ENCODE data around the gene MAN2A1. TPM values are rescaled to one million over a fixed set of nuclear protein-coding genes. Genes with fewer than 3 reads are reported as not detected.

Gene MAN2A1
- total and polyA plus RNA-seq, 2 experiments from 2014 or later = 32.5 to 129 TPM

DNA sequence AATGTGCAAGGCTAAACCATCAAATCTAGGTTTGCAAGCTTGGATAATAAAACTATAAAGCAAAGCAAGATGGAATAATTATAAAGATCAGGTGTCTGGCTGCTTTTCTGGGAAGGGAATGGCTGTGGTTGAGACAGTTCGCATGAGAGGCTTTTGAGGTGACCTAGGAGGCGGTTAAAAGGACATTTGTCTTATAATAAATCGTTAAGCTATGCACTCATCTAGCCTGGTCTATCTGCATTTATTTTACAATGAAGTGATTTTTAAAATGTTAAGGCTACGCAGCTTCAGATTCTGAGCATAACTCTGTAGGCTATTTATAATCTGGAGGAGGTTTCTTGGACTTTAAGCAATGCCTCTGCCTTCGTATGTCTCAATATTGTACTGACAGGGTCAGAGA is 29.4 kb upstream of the MAN2A1 start:
- Histone ChIP-seq H3K4me1 (ENCODE audit: insufficient read depth) (no peaks in the 10 kb centered on the region), H3F3A (replicated peaks; ENCODE audit: low read depth) (no peaks in the 10 kb centered on the region), H3K36me3 (ENCODE audit: insufficient read depth) (no peaks in the 10 kb centered on the region), H3K79me2 (replicated peaks; ENCODE audit: insufficient read depth) (no peaks in the 10 kb centered on the region), H3K4me3 (no peak overlapping the region), H3K9me2 (ENCODE audit: insufficient read depth) (no peaks in the 10 kb centered on the region), H4K20me1 (replicated peaks; ENCODE audit: insufficient read depth) (no peaks in the 10 kb centered on the region), H3K27me3 (ENCODE audit: insufficient read depth) (no peaks in the 10 kb centered on the region), H3K27ac (ENCODE audit: low read depth) (no peak overlapping the region), H3K4me2 (no peak overlapping the region), H2AFZ (no peak overlapping the region)
- H3K4me3 Mint-ChIP-seq = no peak overlapping the region
- no peak overlapping the region for H3K27ac Mint-ChIP-seq
- no peak for TF ChIP-seq JUNB (IDR thresholded peaks at IDR 0.05; ENCODE audit: unreplicated experiment)
- TF ChIP-seq, protein P1, sequence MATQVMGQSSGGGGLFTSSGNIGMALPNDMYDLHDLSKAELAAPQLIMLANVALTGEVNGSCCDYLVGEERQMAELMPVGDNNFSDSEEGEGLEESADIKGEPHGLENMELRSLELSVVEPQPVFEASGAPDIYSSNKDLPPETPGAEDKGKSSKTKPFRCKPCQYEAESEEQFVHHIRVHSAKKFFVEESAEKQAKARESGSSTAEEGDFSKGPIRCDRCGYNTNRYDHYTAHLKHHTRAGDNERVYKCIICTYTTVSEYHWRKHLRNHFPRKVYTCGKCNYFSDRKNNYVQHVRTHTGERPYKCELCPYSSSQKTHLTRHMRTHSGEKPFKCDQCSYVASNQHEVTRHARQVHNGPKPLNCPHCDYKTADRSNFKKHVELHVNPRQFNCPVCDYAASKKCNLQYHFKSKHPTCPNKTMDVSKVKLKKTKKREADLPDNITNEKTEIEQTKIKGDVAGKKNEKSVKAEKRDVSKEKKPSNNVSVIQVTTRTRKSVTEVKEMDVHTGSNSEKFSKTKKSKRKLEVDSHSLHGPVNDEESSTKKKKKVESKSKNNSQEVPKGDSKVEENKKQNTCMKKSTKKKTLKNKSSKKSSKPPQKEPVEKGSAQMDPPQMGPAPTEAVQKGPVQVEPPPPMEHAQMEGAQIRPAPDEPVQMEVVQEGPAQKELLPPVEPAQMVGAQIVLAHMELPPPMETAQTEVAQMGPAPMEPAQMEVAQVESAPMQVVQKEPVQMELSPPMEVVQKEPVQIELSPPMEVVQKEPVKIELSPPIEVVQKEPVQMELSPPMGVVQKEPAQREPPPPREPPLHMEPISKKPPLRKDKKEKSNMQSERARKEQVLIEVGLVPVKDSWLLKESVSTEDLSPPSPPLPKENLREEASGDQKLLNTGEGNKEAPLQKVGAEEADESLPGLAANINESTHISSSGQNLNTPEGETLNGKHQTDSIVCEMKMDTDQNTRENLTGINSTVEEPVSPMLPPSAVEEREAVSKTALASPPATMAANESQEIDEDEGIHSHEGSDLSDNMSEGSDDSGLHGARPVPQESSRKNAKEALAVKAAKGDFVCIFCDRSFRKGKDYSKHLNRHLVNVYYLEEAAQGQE (IDR thresholded peaks at IDR 0.05; ENCODE audit: unreplicated experiment) = no peak
- TF ChIP-seq ZNF331 (CRISPR knock-in tag; IDR thresholded peaks at IDR 0.05; ENCODE audit: low read depth) = no peak
- no peak for TF ChIP-seq EZH2 (IDR thresholded peaks at IDR 0.05; ENCODE audit: low read depth, unreplicated experiment)
- TF ChIP-seq, protein P2, sequence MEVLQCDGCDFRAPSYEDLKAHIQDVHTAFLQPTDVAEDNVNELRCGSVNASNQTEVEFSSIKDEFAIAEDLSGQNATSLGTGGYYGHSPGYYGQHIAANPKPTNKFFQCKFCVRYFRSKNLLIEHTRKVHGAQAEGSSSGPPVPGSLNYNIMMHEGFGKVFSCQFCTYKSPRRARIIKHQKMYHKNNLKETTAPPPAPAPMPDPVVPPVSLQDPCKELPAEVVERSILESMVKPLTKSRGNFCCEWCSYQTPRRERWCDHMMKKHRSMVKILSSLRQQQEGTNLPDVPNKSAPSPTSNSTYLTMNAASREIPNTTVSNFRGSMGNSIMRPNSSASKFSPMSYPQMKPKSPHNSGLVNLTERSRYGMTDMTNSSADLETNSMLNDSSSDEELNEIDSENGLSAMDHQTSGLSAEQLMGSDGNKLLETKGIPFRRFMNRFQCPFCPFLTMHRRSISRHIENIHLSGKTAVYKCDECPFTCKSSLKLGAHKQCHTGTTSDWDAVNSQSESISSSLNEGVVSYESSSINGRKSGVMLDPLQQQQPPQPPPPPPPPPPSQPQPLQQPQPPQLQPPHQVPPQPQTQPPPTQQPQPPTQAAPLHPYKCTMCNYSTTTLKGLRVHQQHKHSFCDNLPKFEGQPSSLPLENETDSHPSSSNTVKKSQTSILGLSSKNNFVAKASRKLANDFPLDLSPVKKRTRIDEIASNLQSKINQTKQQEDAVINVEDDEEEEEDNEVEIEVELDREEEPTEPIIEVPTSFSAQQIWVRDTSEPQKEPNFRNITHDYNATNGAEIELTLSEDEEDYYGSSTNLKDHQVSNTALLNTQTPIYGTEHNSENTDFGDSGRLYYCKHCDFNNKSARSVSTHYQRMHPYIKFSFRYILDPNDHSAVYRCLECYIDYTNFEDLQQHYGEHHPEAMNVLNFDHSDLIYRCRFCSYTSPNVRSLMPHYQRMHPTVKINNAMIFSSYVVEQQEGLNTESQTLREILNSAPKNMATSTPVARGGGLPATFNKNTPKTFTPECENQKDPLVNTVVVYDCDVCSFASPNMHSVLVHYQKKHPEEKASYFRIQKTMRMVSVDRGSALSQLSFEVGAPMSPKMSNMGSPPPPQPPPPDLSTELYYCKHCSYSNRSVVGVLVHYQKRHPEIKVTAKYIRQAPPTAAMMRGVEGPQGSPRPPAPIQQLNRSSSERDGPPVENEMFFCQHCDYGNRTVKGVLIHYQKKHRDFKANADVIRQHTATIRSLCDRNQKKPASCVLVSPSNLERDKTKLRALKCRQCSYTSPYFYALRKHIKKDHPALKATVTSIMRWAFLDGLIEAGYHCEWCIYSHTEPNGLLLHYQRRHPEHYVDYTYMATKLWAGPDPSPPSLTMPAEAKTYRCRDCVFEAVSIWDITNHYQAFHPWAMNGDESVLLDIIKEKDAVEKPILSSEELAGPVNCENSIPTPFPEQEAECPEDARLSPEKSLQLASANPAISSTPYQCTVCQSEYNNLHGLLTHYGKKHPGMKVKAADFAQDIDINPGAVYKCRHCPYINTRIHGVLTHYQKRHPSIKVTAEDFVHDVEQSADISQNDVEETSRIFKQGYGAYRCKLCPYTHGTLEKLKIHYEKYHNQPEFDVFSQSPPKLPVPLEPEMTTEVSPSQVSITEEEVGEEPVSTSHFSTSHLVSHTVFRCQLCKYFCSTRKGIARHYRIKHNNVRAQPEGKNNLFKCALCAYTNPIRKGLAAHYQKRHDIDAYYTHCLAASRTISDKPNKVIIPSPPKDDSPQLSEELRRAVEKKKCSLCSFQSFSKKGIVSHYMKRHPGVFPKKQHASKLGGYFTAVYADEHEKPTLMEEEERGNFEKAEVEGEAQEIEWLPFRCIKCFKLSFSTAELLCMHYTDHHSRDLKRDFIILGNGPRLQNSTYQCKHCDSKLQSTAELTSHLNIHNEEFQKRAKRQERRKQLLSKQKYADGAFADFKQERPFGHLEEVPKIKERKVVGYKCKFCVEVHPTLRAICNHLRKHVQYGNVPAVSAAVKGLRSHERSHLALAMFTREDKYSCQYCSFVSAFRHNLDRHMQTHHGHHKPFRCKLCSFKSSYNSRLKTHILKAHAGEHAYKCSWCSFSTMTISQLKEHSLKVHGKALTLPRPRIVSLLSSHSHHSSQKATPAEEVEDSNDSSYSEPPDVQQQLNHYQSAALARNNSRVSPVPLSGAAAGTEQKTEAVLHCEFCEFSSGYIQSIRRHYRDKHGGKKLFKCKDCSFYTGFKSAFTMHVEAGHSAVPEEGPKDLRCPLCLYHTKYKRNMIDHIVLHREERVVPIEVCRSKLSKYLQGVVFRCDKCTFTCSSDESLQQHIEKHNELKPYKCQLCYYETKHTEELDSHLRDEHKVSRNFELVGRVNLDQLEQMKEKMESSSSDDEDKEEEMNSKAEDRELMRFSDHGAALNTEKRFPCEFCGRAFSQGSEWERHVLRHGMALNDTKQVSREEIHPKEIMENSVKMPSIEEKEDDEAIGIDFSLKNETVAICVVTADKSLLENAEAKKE (CRISPR knock-in tag; IDR thresholded peaks at IDR 0.05) = no peak
- TF ChIP-seq STAT1 (IDR thresholded peaks at IDR 0.05; ENCODE audit: unreplicated experiment) = no peak
- no peak for TF ChIP-seq NANOG (IDR thresholded peaks at IDR 0.05; ENCODE audit: borderline replicate concordance)
- TF ChIP-seq EZH2phosphoT487 (IDR thresholded peaks at IDR 0.05; ENCODE audit: unreplicated experiment) = no peak
- TF ChIP-seq, protein P3, sequence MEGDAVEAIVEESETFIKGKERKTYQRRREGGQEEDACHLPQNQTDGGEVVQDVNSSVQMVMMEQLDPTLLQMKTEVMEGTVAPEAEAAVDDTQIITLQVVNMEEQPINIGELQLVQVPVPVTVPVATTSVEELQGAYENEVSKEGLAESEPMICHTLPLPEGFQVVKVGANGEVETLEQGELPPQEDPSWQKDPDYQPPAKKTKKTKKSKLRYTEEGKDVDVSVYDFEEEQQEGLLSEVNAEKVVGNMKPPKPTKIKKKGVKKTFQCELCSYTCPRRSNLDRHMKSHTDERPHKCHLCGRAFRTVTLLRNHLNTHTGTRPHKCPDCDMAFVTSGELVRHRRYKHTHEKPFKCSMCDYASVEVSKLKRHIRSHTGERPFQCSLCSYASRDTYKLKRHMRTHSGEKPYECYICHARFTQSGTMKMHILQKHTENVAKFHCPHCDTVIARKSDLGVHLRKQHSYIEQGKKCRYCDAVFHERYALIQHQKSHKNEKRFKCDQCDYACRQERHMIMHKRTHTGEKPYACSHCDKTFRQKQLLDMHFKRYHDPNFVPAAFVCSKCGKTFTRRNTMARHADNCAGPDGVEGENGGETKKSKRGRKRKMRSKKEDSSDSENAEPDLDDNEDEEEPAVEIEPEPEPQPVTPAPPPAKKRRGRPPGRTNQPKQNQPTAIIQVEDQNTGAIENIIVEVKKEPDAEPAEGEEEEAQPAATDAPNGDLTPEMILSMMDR (conservative IDR thresholded peaks at IDR 0.05; ENCODE audit: low read depth in 2 of 2) = no peak
- no peak for TF ChIP-seq ZNF114 (CRISPR knock-in tag; IDR thresholded peaks at IDR 0.05)
- TF ChIP-seq POLR2AphosphoS5 (IDR thresholded peaks at IDR 0.05; ENCODE audit: low read depth) = no peak
- TF ChIP-seq, protein P4, sequence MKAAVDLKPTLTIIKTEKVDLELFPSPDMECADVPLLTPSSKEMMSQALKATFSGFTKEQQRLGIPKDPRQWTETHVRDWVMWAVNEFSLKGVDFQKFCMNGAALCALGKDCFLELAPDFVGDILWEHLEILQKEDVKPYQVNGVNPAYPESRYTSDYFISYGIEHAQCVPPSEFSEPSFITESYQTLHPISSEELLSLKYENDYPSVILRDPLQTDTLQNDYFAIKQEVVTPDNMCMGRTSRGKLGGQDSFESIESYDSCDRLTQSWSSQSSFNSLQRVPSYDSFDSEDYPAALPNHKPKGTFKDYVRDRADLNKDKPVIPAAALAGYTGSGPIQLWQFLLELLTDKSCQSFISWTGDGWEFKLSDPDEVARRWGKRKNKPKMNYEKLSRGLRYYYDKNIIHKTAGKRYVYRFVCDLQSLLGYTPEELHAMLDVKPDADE (IDR thresholded peaks at IDR 0.05) = no peak
- TF ChIP-seq CREB1 (CRISPR knock-in tag; IDR thresholded peaks at IDR 0.05; ENCODE audit: low read depth) = no peak
- H3K9me3 Mint-ChIP-seq = no peaks in the 10 kb centered on the region
- ATAC-seq = no peak
- no peaks in the 10 kb centered on the region for H3K36me3 Mint-ChIP-seq (ENCODE audit: low read depth)
- H3K27me3 Mint-ChIP-seq (ENCODE audit: insufficient read depth, low read depth, poor library complexity) = no peaks in the 10 kb centered on the region
- H3K4me1 Mint-ChIP-seq = no peaks in the 10 kb centered on the region
- no peak for DNase-seq (ENCODE audit: low spot score)
